Liver (tissue), 9 donors: ENCODE measurements around the gene CLDN12. TPM values are rescaled to one million over a fixed set of nuclear protein-coding genes. Genes with fewer than 3 reads are reported as not detected.

Experiments
- DNase-seq: peaks from one replicate; pipeline ENCODE4 v3.0.0-alpha.2; 2017; ENCODE audit warnings: low spot score
- H3K27ac ChIP-seq, 2 donors: one replicate each; pipeline ENCODE4 v1.7.0; 2013; ENCODE audit warnings: inconsistent platforms in 2 of 2, low read length in 2 of 2, control low read depth in 1 of 2, low read depth in 1 of 2, mild to moderate bottlenecking in 1 of 2
- H3K27me3 ChIP-seq, 4 donors: one replicate each; pipeline versions ENCODE4 v1.6.1 to v1.7.0; 2013; ENCODE audit warnings: low read length in 3 of 4, inconsistent platforms in 1 of 4, mild to moderate bottlenecking in 1 of 4, moderate library complexity in 1 of 4; ENCODE audit not compliant: control insufficient read depth in 4 of 4, insufficient read depth in 4 of 4
- H3K36me3 ChIP-seq, 4 donors: one replicate each; pipeline versions ENCODE4 v1.6.1 to v1.7.0; 2013; ENCODE audit warnings: low read length in 3 of 4, mild to moderate bottlenecking in 3 of 4, low read depth in 1 of 4, moderate library complexity in 1 of 4; ENCODE audit not compliant: control insufficient read depth in 4 of 4, insufficient read depth in 3 of 4
- H3K4me1 ChIP-seq, 4 donors: one replicate each; pipeline versions ENCODE4 v1.6.1 to v1.7.0; 2013; ENCODE audit warnings: low read length in 3 of 4, mild to moderate bottlenecking in 3 of 4, moderate library complexity in 1 of 4; ENCODE audit not compliant: control insufficient read depth in 4 of 4, insufficient read depth in 4 of 4
- H3K4me3 ChIP-seq, 3 donors: one replicate each; pipeline versions ENCODE4 v1.6.1 to v1.7.0; 2013; ENCODE audit warnings: low read length in 3 of 3, control low read depth in 1 of 3, low read depth in 1 of 3, mild to moderate bottlenecking in 1 of 3
- H3K9ac ChIP-seq, 2 donors: one replicate each; pipeline ENCODE4 v1.7.0; 2013; ENCODE audit warnings: low read length in 2 of 2, mild to moderate bottlenecking in 2 of 2, moderate library complexity in 2 of 2, control low read depth in 1 of 2, low read depth in 1 of 2
- H3K9me3 ChIP-seq, 4 donors: one replicate each; pipeline versions ENCODE4 v1.6.1 to v1.7.0; 2013; ENCODE audit warnings: low read length in 3 of 4; ENCODE audit not compliant: control insufficient read depth in 4 of 4
- ATF3 ChIP-seq: IDR thresholded peaks from 2 replicates; pipeline ENCODE4 v1.6.1; 2016; ENCODE audit warnings: antibody characterized with exemption
- CTCF ChIP-seq: fragments of 150-350 bp; IDR thresholded peaks from 2 replicates; pipeline ENCODE4 v1.5.1; 2017; ENCODE audit warnings: improper control_type of control experiment, low read depth, low read length; ENCODE audit not compliant: missing input control
- EGR1 ChIP-seq, 2 donors: IDR thresholded peaks; 2 replicates each; pipeline ENCODE4 v1.6.1; 2016 to 2018; ENCODE audit warnings: antibody characterized with exemption in 2 of 2, low read depth in 2 of 2
- FOXA1 ChIP-seq: IDR thresholded peaks from 2 replicates; pipeline ENCODE4 v1.6.1; 2016; ENCODE audit warnings: antibody characterized with exemption
- FOXA2 ChIP-seq: IDR thresholded peaks from 2 replicates; pipeline ENCODE4 v1.6.1; 2016; ENCODE audit warnings: antibody characterized with exemption
- GABPA ChIP-seq, 2 donors: IDR thresholded peaks in 1 of 2; conservative IDR thresholded peaks in 1 of 2; 2 replicates each; pipeline ENCODE4 v1.6.1; 2016; ENCODE audit warnings: antibody characterized with exemption in 2 of 2, mild to moderate bottlenecking in 1 of 2, moderate library complexity in 1 of 2
- HNF4A ChIP-seq, 2 donors: conservative IDR thresholded peaks; 2 replicates each; pipeline ENCODE4 v1.6.1; 2016; ENCODE audit warnings: antibody characterized with exemption in 2 of 2, mild to moderate bottlenecking in 2 of 2
- HNF4G ChIP-seq: IDR thresholded peaks from 2 replicates; pipeline ENCODE4 v1.6.1; 2016; ENCODE audit warnings: antibody characterized with exemption
- JUND ChIP-seq, 2 donors: IDR thresholded peaks; 2 replicates each; pipeline ENCODE4 v1.6.1; 2016; ENCODE audit warnings: antibody characterized with exemption in 2 of 2
- MAX ChIP-seq: IDR thresholded peaks from 2 replicates; pipeline ENCODE4 v1.6.1; 2016; ENCODE audit warnings: antibody characterized with exemption
- NR2F2 ChIP-seq: IDR thresholded peaks from 2 replicates; pipeline ENCODE4 v1.6.1; 2016; ENCODE audit warnings: antibody characterized with exemption
- RAD21 ChIP-seq, 2 donors: IDR thresholded peaks; 2 replicates each; pipeline ENCODE4 v1.6.1; 2016; ENCODE audit warnings: antibody characterized with exemption in 2 of 2, mild to moderate bottlenecking in 2 of 2
- REST ChIP-seq: IDR thresholded peaks from 2 replicates; pipeline ENCODE4 v1.6.1; 2016; ENCODE audit warnings: antibody characterized with exemption, mild to moderate bottlenecking
- RXRA ChIP-seq, 2 donors: IDR thresholded peaks; 2 replicates each; pipeline ENCODE4 v1.6.1; 2017 to 2018; ENCODE audit warnings: antibody characterized with exemption in 2 of 2, mild to moderate bottlenecking in 1 of 2
- SP1 ChIP-seq: IDR thresholded peaks from 2 replicates; pipeline ENCODE4 v1.6.1; 2018; ENCODE audit warnings: antibody characterized with exemption, mild to moderate bottlenecking
- TAF1 ChIP-seq: conservative IDR thresholded peaks from 2 replicates; pipeline ENCODE4 v1.6.1; 2016; ENCODE audit warnings: antibody characterized with exemption, mild to moderate bottlenecking
- YY1 ChIP-seq: IDR thresholded peaks from 2 replicates; pipeline ENCODE4 v1.6.1; 2016; ENCODE audit warnings: antibody characterized with exemption, mild to moderate bottlenecking
- ZBTB33 ChIP-seq: IDR thresholded peaks from 2 replicates; pipeline ENCODE4 v1.6.1; 2016; ENCODE audit warnings: antibody characterized with exemption
- WGBS: extraction: QIAGEN DNeasy Blood & Tissue Kit; methylation state at CpG from one replicate; pipeline ENCODE4 v1.1.7; 2013; 5-methylcytosine and 5-hydroxymethylcytosine counted together
- polyA plus RNA-seq, 2 donors: library from polyadenylated mRNA; stranded (reverse) in 1 of 2; unstranded in 1 of 2; fragments of 200-250 nt in 1 of 2; fragments of >200 nt in 1 of 2; fragmentation: Nextera tagmentation in 1 of 2; extraction: Ambion mirVana in 1 of 2; gene quantifications; one replicate each; pipeline versions ENCODE4 v1.2.1 to v1.2.3, GENCODE V29; 2013 to 2015
- total RNA-seq, 2 donors: library from RNA; depleted of rRNA; stranded (reverse); fragments of >200 nt; gene quantifications; one replicate each; pipeline ENCODE4 v1.2.3, GENCODE V29; 2014
- donor health status: healthy.
- donor health status: healthy.
- donor health status: healthy.
- donor health status: healthy.
- donor health status: healthy.

CLDN12 gene
- total and polyA plus RNA-seq, 4 donors = 22.5 to 50.0 (median 23.7) TPM

- H3K9ac ChIP-seq = no peak overlapping the region
- WGBS = 97% methylated on average over 1 of the region's 1 CpG
- H3K36me3 ChIP-seq = peaks cover 0 to 7% (median 0%) of the 10 kb centered on the region in 4 donors
These were observed 4.9 kb downstream of the CLDN12 start for GRCh38 chr7:90408142-90408541.

GRCh38 chr7:90409667-90410066 lies 6.4 kb downstream of the CLDN12 start:
- no peak for DNase-seq
- TF ChIP-seq GABPA (IDR thresholded peaks at IDR 0.05 in 1 of 2, conservative IDR thresholded peaks at IDR 0.05 in 1 of 2) = no peak
- TF ChIP-seq TAF1 = no peak
- peak; percentile 63 for TF ChIP-seq FOXA2
- TF ChIP-seq REST = peak; percentile 43
- TF ChIP-seq MAX = peak; percentile 28
- peak in 1 of 2 donors; percentile 32 for TF ChIP-seq EGR1 (IDR thresholded peaks at IDR 0.05; ENCODE audit: low read depth in 2 of 2)
- TF ChIP-seq SP1 = peak; percentile 91
- TF ChIP-seq ZBTB33 = peak; percentile 47
- peak; percentile 79 for TF ChIP-seq FOXA1
- peak in 1 of 2 donors; percentile 55 for TF ChIP-seq RXRA (IDR thresholded peaks at IDR 0.05)
- peak; percentile 73 for TF ChIP-seq ATF3
- peak; percentile 94 to 95 for TF ChIP-seq HNF4A (conservative IDR thresholded peaks at IDR 0.05)
- TF ChIP-seq HNF4G = peak; percentile 87
- peak; percentile 26 for TF ChIP-seq YY1
- peak; percentile 78 to 81 for TF ChIP-seq JUND (IDR thresholded peaks at IDR 0.05)
- TF ChIP-seq NR2F2 = no peak
- peak in 1 of 2 donors; percentile 13 for TF ChIP-seq RAD21 (IDR thresholded peaks at IDR 0.05)

More at GRCh38 chr7:90408142-90408541, 4.9 kb downstream of the CLDN12 start:
- H3K27ac ChIP-seq = no peak overlapping the region
- no peaks in the 10 kb centered on the region for H3K9me3 ChIP-seq
- H3K4me3 ChIP-seq = no peak overlapping the region
- no peak for TF ChIP-seq FOXA2
- TF ChIP-seq HNF4A (conservative IDR thresholded peaks at IDR 0.05) = no peak
- no peak for TF ChIP-seq JUND (IDR thresholded peaks at IDR 0.05)
- no peak for TF ChIP-seq EGR1 (IDR thresholded peaks at IDR 0.05; ENCODE audit: low read depth in 2 of 2)
- no peak for TF ChIP-seq GABPA (IDR thresholded peaks at IDR 0.05 in 1 of 2, conservative IDR thresholded peaks at IDR 0.05 in 1 of 2)
- no peak for TF ChIP-seq TAF1
- TF ChIP-seq CTCF = no peak
- no peak for TF ChIP-seq FOXA1
- no peak for TF ChIP-seq YY1
- no peak for TF ChIP-seq MAX
- no peak for TF ChIP-seq RXRA (IDR thresholded peaks at IDR 0.05)
- H3K27me3 ChIP-seq = no peaks in the 10 kb centered on the region
- DNase-seq = no peak
- peaks cover 3 to 49% (median 22%) of the 10 kb centered on the region in 4 donors for H3K4me1 ChIP-seq

More at GRCh38 chr7:90409667-90410066, 6.4 kb downstream of the CLDN12 start:
- peak overlapping the region; percentile 73 to 81 for H3K27ac ChIP-seq
- no peak overlapping the region for H3K4me3 ChIP-seq
- no peaks in the 10 kb centered on the region for H3K9me3 ChIP-seq
- H3K9ac ChIP-seq = no peak overlapping the region
- 29% methylated on average over 3 of the region's 3 CpGs for WGBS
- no peaks in the 10 kb centered on the region for H3K27me3 ChIP-seq
- H3K4me1 ChIP-seq = peaks cover 3 to 56% (median 20%) of the 10 kb centered on the region in 4 donors
- peaks cover 0 to 13% (median 0%) of the 10 kb centered on the region in 4 donors for H3K36me3 ChIP-seq
